Activated T-cell treated with anti-CD3 and anti-CD28 coated beads for 24 hours (primary cell): ENCODE measurements around the gene DOCK8.

Source experiments
- DNase-seq: peaks from one replicate; pipeline ENCODE4 v3.0.0-alpha.2; 2020; ENCODE audit warnings: low read depth

The DOCK8 gene

GRCh38 chr9:268616-269015 lies 54.0 kb downstream of the DOCK8 start:
- DNase-seq: no peak

GRCh38 chr9:269081-269711 lies 54.5 kb downstream of the DOCK8 start:
- no peak for DNase-seq

- no peak for DNase-seq
These were observed 56.1 kb downstream of the DOCK8 start for GRCh38 chr9:270657-271237.

GRCh38 chr9:272251-273213 lies 57.9 kb downstream of the DOCK8 start:
- DNase-seq: peak; percentile 57

GRCh38 chr9:274406-274805 lies 59.7 kb downstream of the DOCK8 start:
- DNase-seq: no peak

- no peak for DNase-seq
These were observed 63.1 kb downstream of the DOCK8 start for GRCh38 chr9:277601-278295.

GRCh38 chr9:278651-279050 lies 64.0 kb downstream of the DOCK8 start:
- no peak for DNase-seq

- no peak for DNase-seq
These were observed 65.0 kb downstream of the DOCK8 start for GRCh38 chr9:279674-280073.

GRCh38 chr9:281741-282645 lies 67.3 kb downstream of the DOCK8 start:
- DNase-seq: no peak

- DNase-seq: no peak
These were observed 71.5 kb downstream of the DOCK8 start for GRCh38 chr9:286071-286740.

- no peak for DNase-seq
These were observed 74.5 kb downstream of the DOCK8 start for GRCh38 chr9:289121-289520.

- DNase-seq: no peak
These were observed 78.2 kb downstream of the DOCK8 start for GRCh38 chr9:292915-293314.

GRCh38 chr9:295576-295975 lies 80.9 kb downstream of the DOCK8 start:
- DNase-seq: no peak

GRCh38 chr9:296411-296810 lies 81.7 kb downstream of the DOCK8 start:
- DNase-seq: no peak

- DNase-seq: no peak
These were observed 82.7 kb downstream of the DOCK8 start for GRCh38 chr9:297104-297972.

GRCh38 chr9:303502-303901 lies 88.8 kb downstream of the DOCK8 start:
- DNase-seq: no peak

- no peak for DNase-seq
These were observed 89.4 kb downstream of the DOCK8 start for GRCh38 chr9:304106-304505.

- DNase-seq: no peak
These were observed 90.0 kb downstream of the DOCK8 start for GRCh38 chr9:304519-305185.

- peak; percentile 33 for DNase-seq
These were observed 92.2 kb downstream of the DOCK8 start for GRCh38 chr9:306907-307306.
